Sigmoid colon (tissue), 7 donors: ENCODE measurements around the gene EFEMP2. TPM values are rescaled to one million over a fixed set of nuclear protein-coding genes. Genes with fewer than 3 reads are reported as not detected.
"Not testable (repeated sequence)": the region's sequence is repeated elsewhere in the genome, so short reads cannot be mapped to it uniquely, and the experiment has no call there.

Source experiments
- DNase-seq: peaks from one replicate; pipeline ENCODE4 v3.0.0-alpha.2; 2019
- H3K27ac ChIP-seq, 4 donors: fragments of 200-600 bp; sonication (generic); one replicate each; pipeline ENCODE4 v1.5.1; 2016 to 2019; ENCODE audit warnings: mild to moderate bottlenecking in 1 of 4
- H3K27me3 ChIP-seq, 3 donors: fragments of 200-600 bp; sonication (generic); one replicate each; pipeline ENCODE4 v1.5.1; 2019; ENCODE audit warnings: mild to moderate bottlenecking in 1 of 3
- H3K36me3 ChIP-seq, 4 donors: fragments of 200-600 bp; sonication (generic); one replicate each; pipeline ENCODE4 v1.5.1; 2016 to 2019
- H3K4me1 ChIP-seq, 4 donors: fragments of 200-600 bp; sonication (generic); one replicate each; pipeline ENCODE4 v1.5.1; 2017 to 2019
- H3K4me3 ChIP-seq, 4 donors: fragments of 200-600 bp; sonication (generic); one replicate each; pipeline ENCODE4 v1.5.1; 2017 to 2019; ENCODE audit warnings: mild to moderate bottlenecking in 2 of 4, moderate library complexity in 1 of 4
- H3K9me3 ChIP-seq, 4 donors: fragments of 200-600 bp in 3 of 4; sonication (generic) in 3 of 4; one replicate each; pipeline versions ENCODE4 v1.5.1 to v1.6.1; 2013 to 2019
- CTCF ChIP-seq, 4 experiments: fragments of 450-650 bp in 3 of 4; fragments of 200-600 bp in 1 of 4; IDR thresholded peaks; one replicate each; pipeline ENCODE4 v1.5.1; 2016 to 2019; ENCODE audit warnings: antibody characterized with exemption in 4 of 4, mild to moderate bottlenecking in 3 of 4, moderate library complexity in 2 of 4
- EP300 ChIP-seq, 4 donors: sonication (generic); formaldehyde crosslinking; IDR thresholded peaks; one replicate each; pipeline ENCODE4 v1.6.1; 2017; ENCODE audit warnings: antibody characterized with exemption in 4 of 4
- POLR2A ChIP-seq, 2 donors: fragments of 450-650 bp; IDR thresholded peaks; one replicate each; pipeline ENCODE4 v1.6.1; 2016; ENCODE audit warnings: antibody characterized with exemption in 2 of 2, mild to moderate bottlenecking in 2 of 2, moderate library complexity in 2 of 2
- POLR2AphosphoS5 ChIP-seq, 4 donors: sonication (generic); formaldehyde crosslinking; IDR thresholded peaks; one replicate each; pipeline ENCODE4 v1.6.1; 2017; ENCODE audit warnings: antibody characterized with exemption in 4 of 4
- WGBS, 2 donors: extraction: QIAGEN DNeasy Blood & Tissue Kit; methylation state at CpG; one replicate each; pipeline ENCODE4 v1.1.7; 2013; 5-methylcytosine and 5-hydroxymethylcytosine counted together
- intact Hi-C: fragments of 100-400 bp; cut with DNase I; formaldehyde crosslinking; loops from one replicate; pipeline ENCODE4 v1.15.1; 2023
- polyA plus RNA-seq, 3 donors: library from polyadenylated mRNA; stranded (reverse); fragments of 200-250 nt; gene quantifications; one replicate each; pipeline ENCODE4 v1.2.3, GENCODE V29; 2013
- total RNA-seq, 4 donors: library from RNA; depleted of rRNA; stranded (reverse); fragments of >200 nt; gene quantifications; one replicate each; pipeline ENCODE4 v1.1.0, GENCODE V29; 2016
- donor health status: healthy with polysubstance abuse.
- donor health status: Bipolar disorder and iron deficiency.
- donor health status: healthy.

Gene EFEMP2
- total and polyA plus RNA-seq, 7 donors, result 8.6 to 120 (median 71.7) TPM

GRCh38 chr11:65894034-65894591, 21.5 kb upstream of the EFEMP2 start:
- Histone ChIP-seq H3K4me3 (peak overlapping the region in 2 of 4 donors; percentile 16 to 18), H3K4me1 (peaks cover 0 to 53% (median 43%) of the 10 kb centered on the region in 4 donors), H3K36me3 (no peaks in the 10 kb centered on the region), H3K27me3 (peaks cover 0 to 3% (median 2%) of the 10 kb centered on the region in 3 donors), H3K9me3 (no peaks in the 10 kb centered on the region), H3K27ac (peak overlapping the region; percentile 95 to 98 (median 97))
- TF ChIP-seq POLR2AphosphoS5 (IDR thresholded peaks at IDR 0.05), result peak in 2 of 4 donors; percentile 19 to 26
- TF ChIP-seq CTCF (IDR thresholded peaks at IDR 0.05), result no peak
- TF ChIP-seq POLR2A (IDR thresholded peaks at IDR 0.05), result no peak
- TF ChIP-seq EP300 (IDR thresholded peaks at IDR 0.05), result no peak
- DNase-seq, result no peak
- 48 to 84% methylated on average over 16 of the region's 16 CpGs for WGBS, 2 donors
- intact Hi-C loops, result no loop called here

GRCh38 chr11:65892661-65893317, 20.2 kb upstream of the EFEMP2 start:
- 85 to 88% methylated on average over 10 of the region's 10 CpGs for whole genome bisulfite sequencing, 2 donors
- TF ChIP-seq POLR2AphosphoS5 (IDR thresholded peaks at IDR 0.05) (no peak), CTCF (IDR thresholded peaks at IDR 0.05) (no peak), EP300 (IDR thresholded peaks at IDR 0.05) (no peak), POLR2A (IDR thresholded peaks at IDR 0.05) (no peak)
- DNase-seq, result no peak
- Histone ChIP-seq H3K27me3 (no peaks in the 10 kb centered on the region), H3K27ac (peak overlapping the region; percentile 95 to 98 (median 97)), H3K9me3 (no peaks in the 10 kb centered on the region), H3K4me1 (peaks cover 0 to 57% (median 47%) of the 10 kb centered on the region in 4 donors), H3K36me3 (no peaks in the 10 kb centered on the region), H3K4me3 (peak overlapping the region in 1 of 4 donors; percentile 18)
- intact Hi-C loops, result no loop called here

GRCh38 chr11:65892137-65892540, 19.5 kb upstream of the EFEMP2 start:
- H3K36me3 ChIP-seq, intact Hi-C loops, H3K9me3 ChIP-seq, H3K27me3 ChIP-seq, DNase-seq: not testable (repeated sequence)
- WGBS, 2 donors, result 71 to 81% methylated on average over 5 of the region's 5 CpGs
- Histone ChIP-seq H3K4me3 (peak overlapping the region in 2 of 4 donors; percentile 65 to 68), H3K27ac (peak overlapping the region; percentile 95 to 98 (median 97)), H3K4me1 (peaks cover 0 to 63% (median 54%) of the 10 kb centered on the region in 4 donors)

- Histone ChIP-seq H3K4me3 (peak overlapping the region; percentile 60 to 77 (median 66)), H3K27ac (peak overlapping the region; percentile 95 to 98 (median 97)), H3K9me3 (no peaks in the 10 kb centered on the region), H3K36me3 (peaks cover 0 to 6% (median 0%) of the 10 kb centered on the region in 4 donors), H3K27me3 (no peaks in the 10 kb centered on the region), H3K4me1 (peaks cover 0 to 70% (median 59%) of the 10 kb centered on the region in 4 donors)
- intact Hi-C loops, result no loop called here
- TF ChIP-seq POLR2AphosphoS5 (IDR thresholded peaks at IDR 0.05) (peak in 3 of 4 donors; percentile 17 to 40 (median 23)), POLR2A (IDR thresholded peaks at IDR 0.05) (no peak), CTCF (IDR thresholded peaks at IDR 0.05) (no peak)
- WGBS, 2 donors, result 5 to 12% methylated on average over 57 of the region's 57 CpGs
- DNase-seq, result peak; percentile 81
Measured at GRCh38 chr11:65891219-65892136, 18.9 kb upstream of the EFEMP2 start.
